Breast epithelium (tissue), 3 donors: ENCODE measurements around the gene ZNF609.

Experiments used
- CTCF ChIP-seq, 3 donors: fragments of 450-650 bp; IDR thresholded peaks; one replicate each; pipeline ENCODE4 v1.5.1; 2016 to 2017; ENCODE audit warnings: antibody characterized with exemption in 3 of 3, mild to moderate bottlenecking in 3 of 3, moderate library complexity in 3 of 3
- POLR2A ChIP-seq: fragments of 450-650 bp; IDR thresholded peaks from one replicate; pipeline ENCODE4 v1.6.1; 2016; ENCODE audit warnings: antibody characterized with exemption, mild to moderate bottlenecking, moderate library complexity
- POLR2AphosphoS5 ChIP-seq, 3 donors: sonication (generic); formaldehyde crosslinking; IDR thresholded peaks; one replicate each; pipeline ENCODE4 v1.6.1; 2017; ENCODE audit warnings: antibody characterized with exemption in 3 of 3

- no peak for TF ChIP-seq POLR2A
- TF ChIP-seq CTCF (IDR thresholded peaks at IDR 0.05), result no peak
- no peak for TF ChIP-seq POLR2AphosphoS5 (IDR thresholded peaks at IDR 0.05)
Observed at GRCh38 chr15:64441852-64442251, 18.5 kb upstream of the ZNF609 start.
